SK-N-SH (cell line): ENCODE data around the gene COL23A1.

Experiments used
- CHD2 ChIP-seq: fragments of 150-350 bp; IDR thresholded peaks from 2 replicates; pipeline ENCODE4 v1.6.1; 2018; ENCODE audit warnings: low read length; ENCODE audit not compliant: partially characterized antibody
- CTCF ChIP-seq: fragments of 200-600 bp; sonication (generic); IDR thresholded peaks from 2 replicates; pipeline ENCODE4 v1.6.1; 2017; ENCODE audit warnings: antibody characterized with exemption, mild to moderate bottlenecking, moderate library complexity
- EP300 ChIP-seq, 2 experiments: IDR thresholded peaks; 2 replicates each; pipeline versions ENCODE4 v1.4.0 to v1.6.1; 2012; ENCODE audit warnings: borderline replicate concordance in 1 of 2, low read depth in 1 of 2, low read length in 1 of 2
- POLR2AphosphoS5 ChIP-seq: IDR thresholded peaks from 2 replicates; pipeline ENCODE4 v1.6.1; 2012; ENCODE audit warnings: low read depth, low read length

- TF ChIP-seq CTCF, result no peak
- no peak for TF ChIP-seq CHD2
- TF ChIP-seq POLR2AphosphoS5, result no peak
- TF ChIP-seq EP300 (IDR thresholded peaks at IDR 0.05; ENCODE audit: borderline replicate concordance in 1 of 2, low read depth in 1 of 2, low read length in 1 of 2), result no peak
Measured at GRCh38 chr5:178516504-178517235, 73.5 kb downstream of the COL23A1 start.
